ENCODE results near the gene TPSG1.
"Not testable (repeated sequence)": the region's sequence is repeated elsewhere in the genome, so short reads cannot be mapped to it uniquely, and the experiment has no call there.

Gene TPSG1

DNA sequence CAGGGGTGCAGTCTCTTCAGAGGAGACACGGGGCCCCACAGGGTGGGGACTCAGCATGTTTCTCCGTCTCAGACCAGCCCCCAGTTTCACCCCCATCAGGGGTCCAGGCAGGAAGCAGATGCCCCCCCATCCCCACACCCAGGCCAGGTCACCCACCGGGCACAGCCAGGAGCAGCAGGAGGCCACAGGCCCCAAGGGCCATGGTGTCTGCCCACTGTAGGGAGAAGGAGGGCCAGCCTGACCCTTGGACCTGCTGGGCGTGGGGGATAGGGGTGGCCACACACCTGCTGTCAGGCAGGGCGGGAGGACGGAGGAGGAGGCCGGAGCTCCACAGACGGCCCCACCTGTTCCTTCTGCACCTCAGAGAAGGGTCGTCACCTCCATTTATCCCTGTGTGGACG is at the start of gene TPSG1:
Gene TPSG1, minus strand, starts transcription at position 218 of the 401 bp plus-strand sequence. Its CDS starts 16 bp downstream, at position 202.
- DNase-seq (ENCODE audit: low read depth in 2 of 2) = no peak

DNA sequence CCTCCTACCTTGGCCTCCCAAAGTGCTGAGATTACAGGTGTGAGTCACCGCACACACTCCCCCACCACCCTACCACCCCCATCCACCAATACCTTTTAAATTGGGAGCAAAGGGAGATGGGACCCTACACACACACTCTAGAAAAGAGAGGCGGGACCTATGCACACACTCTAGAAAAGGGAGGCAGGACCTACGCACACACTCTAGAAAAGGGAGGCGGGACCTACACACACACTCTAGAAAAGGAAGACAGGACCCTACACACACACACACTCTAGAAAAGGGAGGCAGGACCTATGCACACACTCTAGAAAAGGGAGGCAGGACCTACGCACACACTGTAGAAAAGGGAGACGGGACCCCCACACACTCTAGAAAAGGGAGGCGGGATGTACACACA is 49.7 kb upstream of the TPSG1 start:
- no peak for DNase-seq (ENCODE audit: low read depth in 2 of 2)

GRCh38 chr16:1273816-1274215 is 48.7 kb upstream of the TPSG1 start:
- DNase-seq (ENCODE audit: low read depth in 2 of 2) = no peak

DNA sequence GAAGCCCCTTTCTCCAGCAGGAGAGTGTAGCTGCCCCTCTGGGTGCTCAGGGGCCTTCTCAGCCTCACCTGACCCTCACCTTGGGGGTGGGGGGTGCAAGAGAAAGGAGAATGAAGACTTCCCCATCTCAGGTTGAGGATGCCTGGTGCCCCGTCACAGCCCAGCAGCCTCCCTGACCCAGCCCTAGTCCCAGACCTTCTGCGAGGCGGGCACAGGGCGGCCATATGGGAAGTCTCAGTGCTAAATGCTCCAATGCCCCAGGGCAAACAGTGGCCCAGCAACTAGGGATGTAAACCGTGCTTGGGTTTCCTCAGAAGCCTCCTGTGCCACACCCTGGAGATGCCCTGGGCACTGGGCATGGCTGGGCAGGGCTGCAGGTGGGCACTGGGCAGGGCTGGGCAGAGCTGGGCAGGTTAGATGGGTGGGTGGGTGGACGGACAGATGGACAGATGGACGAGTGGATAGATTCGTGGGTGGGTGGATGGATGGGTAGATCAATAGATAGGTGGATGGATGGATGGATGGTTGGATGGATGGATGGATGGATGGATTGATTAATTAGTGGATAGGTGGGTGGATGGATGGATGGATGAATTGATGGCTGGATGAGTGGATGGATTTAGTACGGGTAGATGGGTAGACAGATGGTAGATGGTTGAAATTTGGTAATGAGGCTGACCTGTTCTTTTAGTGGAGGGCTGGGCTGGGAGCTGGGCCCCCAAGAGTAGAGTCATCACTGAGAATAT is 47.6 kb upstream of the TPSG1 start:
- no peak for DNase-seq (ENCODE audit: low read depth in 2 of 2)

- not testable (repeated sequence) for DNase-seq (ENCODE audit: low read depth in 2 of 2)
Measured at GRCh38 chr16:1271724-1272413, 46.8 kb upstream of the TPSG1 start.

DNA sequence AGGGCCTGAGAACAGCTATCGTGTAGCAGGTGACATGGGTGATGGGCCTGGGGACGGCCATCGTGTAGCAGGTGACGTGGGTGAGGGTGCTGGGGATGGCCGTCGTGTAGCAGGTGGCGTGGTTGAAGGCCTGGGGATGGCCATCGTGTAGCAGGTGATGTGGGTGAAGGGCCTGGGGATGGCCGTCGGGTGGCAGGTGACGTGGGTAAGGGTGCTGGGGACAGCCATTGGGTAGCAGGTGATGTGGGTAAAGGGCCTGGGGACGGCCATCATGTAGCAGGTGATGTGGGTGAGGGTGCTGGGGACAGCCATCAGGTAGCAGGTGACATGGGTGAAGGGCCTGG is 46.3 kb upstream of the TPSG1 start:
- no peak for DNase-seq (ENCODE audit: low read depth in 2 of 2)

DNA sequence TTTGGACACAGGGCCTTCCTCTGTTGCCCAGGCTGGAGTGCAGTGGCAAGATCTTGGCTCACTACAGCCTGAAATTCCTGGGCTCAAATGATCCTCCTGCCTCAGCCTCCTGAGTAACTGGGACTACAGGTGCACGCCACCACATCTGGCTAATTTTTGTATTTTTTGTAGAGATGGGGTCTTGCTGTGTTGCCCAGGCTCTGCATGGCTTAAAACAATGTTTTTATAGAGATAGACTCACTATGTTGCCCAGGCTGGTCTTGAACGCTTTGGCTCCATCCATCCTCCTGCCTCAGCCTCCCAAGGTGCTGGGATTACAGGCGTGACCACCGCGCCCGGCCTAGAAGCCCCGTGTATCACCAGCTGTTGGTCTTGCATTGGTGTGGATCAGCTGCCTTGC is 44.4 kb upstream of the TPSG1 start:
- DNase-seq (ENCODE audit: low read depth in 2 of 2) = not testable (repeated sequence)

GRCh38 chr16:1265826-1266225 is 40.8 kb upstream of the TPSG1 start:
- no peak for DNase-seq (ENCODE audit: low read depth in 2 of 2)

DNA sequence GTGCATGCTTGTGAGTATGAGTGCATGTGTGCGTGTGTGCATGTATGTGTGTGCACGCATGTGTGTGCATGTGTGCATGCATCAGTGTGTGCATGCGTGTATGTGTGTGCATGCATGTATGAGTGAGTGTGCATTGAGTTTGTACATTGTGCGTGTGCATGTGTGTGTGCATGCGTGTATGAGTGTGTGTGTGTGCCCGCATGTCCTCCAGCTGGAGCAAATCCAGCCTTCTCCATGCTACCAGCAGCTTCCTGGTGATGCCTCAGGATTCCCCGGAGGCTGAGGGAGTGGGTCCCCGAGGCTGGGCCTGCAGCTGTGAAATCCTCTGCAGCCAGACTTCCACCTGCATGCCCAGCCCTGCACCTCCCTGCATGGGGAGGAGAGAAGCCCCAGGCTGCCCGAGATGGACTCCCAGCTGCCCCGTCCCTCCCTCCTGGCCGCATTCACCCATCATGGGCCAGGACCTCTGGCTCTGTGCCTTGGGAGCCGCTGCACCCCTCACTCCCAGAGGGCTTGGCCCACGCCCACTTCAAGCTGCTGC is 40.1 kb upstream of the TPSG1 start:
- DNase-seq (ENCODE audit: low read depth in 2 of 2) = no peak

GRCh38 chr16:1264345-1265089 is 39.4 kb upstream of the TPSG1 start:
- DNase-seq (ENCODE audit: low read depth in 2 of 2) = no peak

GRCh38 chr16:1263591-1264344 is 38.7 kb upstream of the TPSG1 start:
- no peak for DNase-seq (ENCODE audit: low read depth in 2 of 2)

DNA sequence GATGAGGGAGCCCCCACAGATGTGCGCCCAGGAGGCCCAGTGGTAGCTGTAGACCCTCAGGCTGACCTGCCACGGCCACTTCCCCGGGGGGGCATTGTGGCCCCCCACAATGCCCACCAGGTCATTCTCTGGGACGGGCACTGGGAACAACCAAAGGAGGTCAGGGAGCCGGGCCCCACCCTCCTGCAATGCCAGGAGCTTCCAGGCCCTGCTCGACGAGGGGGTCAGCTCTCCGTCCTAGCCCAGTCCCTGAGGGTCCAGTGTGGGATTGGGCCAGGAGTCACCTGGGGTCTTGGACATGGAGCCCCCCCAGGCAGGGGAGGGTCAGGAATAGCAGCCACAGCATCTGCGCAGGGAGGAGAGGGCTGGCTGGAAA is 37.8 kb upstream of the TPSG1 start:
- DNase-seq (ENCODE audit: low read depth in 2 of 2) = no peak

DNA sequence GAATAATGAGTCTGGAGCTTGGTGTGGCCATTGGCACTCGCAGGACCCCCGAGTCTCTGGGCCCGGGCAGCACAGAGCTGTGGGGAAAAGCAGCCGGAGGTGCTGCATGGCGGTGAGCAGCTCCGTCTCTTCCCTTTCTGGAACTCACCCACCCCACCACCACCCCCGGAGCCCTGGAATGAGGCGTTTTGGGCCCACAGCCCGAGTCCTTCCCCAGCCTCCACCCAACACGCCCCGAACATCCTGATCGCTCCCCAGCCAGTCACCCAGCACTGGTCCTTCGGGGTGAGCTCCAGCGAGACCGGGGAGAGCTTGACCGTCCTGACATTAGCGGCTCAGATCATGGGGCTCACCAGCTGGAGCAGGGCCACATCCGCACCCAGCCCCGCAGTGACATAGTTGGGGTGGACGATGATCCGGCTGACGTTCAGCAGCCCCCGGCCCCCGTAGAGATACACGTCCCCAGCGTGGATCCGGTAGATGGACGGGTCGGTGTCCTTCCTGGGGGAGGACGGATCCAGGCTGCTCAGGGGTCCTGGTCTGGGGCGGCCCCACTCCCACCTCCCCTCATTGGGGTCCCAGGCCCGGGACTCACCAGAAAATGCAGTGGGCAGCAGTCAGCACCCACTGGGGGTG is 37.3 kb upstream of the TPSG1 start:
- no peak for DNase-seq (ENCODE audit: low read depth in 2 of 2)

DNA sequence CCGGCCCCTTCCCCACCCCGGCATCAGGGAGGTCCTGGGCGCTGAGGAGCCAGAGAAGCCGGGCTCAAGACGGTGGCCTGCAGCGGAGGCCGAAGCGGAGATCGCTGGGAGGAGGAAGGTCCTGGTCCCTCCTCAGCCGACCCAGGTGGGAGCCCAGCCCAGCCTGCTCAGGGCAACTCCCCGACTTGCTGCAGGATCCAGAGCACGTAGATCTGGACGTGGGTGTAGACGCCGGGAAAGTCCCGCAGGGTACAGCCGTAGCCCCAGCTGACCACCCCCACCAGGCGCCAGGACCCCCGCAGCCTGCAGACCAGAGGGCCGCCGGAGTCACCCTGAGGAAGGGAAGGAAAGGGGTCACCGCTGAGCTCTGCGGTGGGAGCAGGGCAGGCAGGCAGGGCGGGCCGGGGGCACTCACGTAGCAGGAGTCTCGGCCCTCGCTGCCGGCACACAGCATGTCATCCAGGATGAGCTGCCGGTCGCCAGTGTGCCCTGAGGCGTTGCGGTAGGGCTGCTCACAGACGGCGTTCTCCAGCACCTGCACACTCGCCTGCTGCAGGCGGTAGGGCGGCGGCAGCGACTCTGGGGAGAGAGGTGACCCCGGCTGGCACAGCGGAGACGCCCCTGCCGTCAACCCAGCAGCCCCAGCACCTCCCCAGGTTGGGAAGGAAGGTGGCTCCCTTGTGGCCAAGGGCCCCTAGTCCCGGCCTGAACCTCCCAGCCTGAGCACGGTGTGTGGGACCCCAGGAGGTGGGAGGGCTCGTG is 36.2 kb upstream of the TPSG1 start:
- no peak for DNase-seq (ENCODE audit: low read depth in 2 of 2)

DNA sequence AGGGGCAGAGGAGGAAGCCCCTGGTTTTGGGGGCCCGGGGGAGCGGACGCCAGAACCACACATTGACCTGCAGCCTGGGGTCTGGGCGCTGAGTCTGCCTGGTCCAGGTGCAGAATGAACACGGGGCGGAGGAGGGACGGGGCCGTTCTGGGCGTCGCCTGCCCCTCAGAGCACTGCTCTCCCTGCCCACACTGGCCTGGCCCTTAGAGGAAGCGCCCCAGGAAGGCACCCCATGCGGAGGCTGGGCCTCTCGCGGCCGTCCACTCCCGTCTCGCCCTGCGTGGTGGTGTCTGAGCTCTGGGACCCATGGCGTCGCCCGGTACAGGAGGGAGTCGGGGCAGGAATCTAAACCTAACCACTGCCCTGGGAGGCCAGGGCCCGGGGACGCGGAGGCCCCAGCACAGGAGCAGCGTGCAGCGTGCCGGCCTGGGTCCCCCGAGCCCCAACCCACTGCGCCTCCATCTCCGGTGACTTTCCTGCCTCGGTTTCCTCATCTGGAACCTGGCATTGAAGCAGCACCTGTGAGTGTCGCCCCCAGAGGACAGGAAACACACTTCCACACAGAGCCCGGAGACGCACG is 35.1 kb upstream of the TPSG1 start:
- no peak for DNase-seq (ENCODE audit: low read depth in 2 of 2)

- DNase-seq (ENCODE audit: low read depth in 2 of 2) = no peak
Measured at GRCh38 chr16:1259760-1260068, 34.6 kb upstream of the TPSG1 start.

DNA sequence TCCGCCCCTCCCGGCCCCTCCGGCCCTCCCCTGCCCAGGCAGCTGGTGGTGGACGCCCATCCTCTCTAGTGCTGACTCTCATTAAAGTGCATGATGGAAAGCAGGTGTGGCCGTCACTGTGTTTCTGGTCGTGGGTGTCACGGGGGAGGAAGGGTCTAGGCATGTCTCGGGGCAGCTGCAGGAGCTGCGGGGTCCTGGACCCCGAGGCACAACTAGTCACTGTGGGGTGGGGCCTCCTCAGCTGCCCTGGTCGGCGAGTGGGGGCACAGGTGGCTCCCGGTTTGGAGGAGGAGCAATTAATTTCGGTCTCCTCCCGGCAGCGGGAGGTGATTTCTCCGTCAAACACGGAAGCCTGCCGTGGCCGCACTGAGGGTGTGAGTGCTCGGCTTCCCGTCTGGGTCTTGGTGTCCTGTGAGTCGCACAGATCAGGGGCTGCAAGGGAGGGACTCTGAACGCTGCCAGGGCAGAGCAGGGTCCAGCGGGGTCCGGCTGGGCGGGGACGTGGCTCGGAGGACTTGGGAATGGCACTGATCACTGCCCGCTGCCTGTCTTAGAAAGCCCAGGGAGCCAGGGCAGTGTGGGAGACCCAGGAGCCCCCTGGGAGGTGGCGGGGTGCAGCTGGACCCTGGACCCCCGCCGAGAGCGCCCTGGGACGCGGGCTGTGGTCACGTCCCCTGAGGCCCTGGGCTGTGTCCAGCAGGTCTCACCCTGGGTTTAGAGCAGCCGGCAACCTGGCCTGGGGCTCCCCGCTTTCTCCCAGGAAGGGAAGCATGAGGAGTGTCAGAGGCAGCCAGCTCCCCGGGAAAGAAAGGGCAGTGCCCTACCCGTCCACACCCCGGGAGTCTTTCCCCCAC is 34.1 kb upstream of the TPSG1 start:
- no peak for DNase-seq (ENCODE audit: low read depth in 2 of 2)

- no peak for DNase-seq (ENCODE audit: low read depth in 2 of 2)
Measured at GRCh38 chr16:1258225-1258600, 33.1 kb upstream of the TPSG1 start.

DNA sequence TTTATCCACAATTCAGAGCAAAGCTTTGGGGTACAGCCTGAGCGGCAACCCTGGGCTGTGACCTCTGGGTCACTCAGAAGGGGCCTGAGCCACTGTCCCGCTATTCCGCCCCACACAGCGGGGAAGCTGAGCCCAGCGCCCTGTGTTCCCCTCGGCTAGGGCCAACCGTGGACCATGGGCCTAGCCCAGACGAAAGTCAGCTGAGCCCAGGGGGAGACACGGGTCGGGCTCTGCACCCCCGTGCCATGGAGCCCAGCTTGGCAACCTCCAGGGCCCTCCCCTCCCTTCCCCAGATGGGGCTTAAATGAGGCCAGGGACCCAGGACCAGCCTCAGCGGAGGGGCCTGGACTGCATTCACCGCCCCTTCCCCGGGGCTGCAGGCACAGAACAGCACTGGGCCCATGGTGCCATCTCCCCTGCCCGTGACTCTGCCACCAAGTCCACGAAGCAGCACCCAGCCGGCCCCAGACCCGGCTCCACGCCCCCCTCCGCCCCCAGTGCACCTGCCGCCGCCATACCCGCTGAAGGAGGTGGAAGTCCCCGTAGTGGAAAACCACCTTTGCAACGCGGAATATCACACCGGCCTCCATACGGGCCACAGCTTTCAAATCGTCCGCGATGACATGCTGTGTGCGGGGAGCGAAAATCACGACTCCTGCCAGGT is 32.6 kb upstream of the TPSG1 start:
- no peak for DNase-seq (ENCODE audit: low read depth in 2 of 2)

All from activated CD8-positive, alpha-beta memory T cell treated with anti-CD3 and anti-CD28 coated beads for 4 hours (primary cell).